ENCODE data around the gene ID1. TPM values are rescaled to one million over a fixed set of nuclear protein-coding genes. Genes with fewer than 3 reads are reported as not detected.
"Not testable (repeated sequence)": the region's sequence is repeated elsewhere in the genome, so short reads cannot be mapped to it uniquely, and the experiment has no call there.

The ID1 gene
- total and polyA plus RNA-seq, 2 donors, result 500 to 683 TPM

- DNase-seq (ENCODE audit: extremely low spot score), result no peak
- peak overlapping the region; percentile 79 for H3K27ac ChIP-seq (ENCODE audit: low read depth)
- H3K4me3 ChIP-seq (ENCODE audit: low read depth, low read length), result no peak overlapping the region
- 30% methylated on average over 10 of the region's 10 CpGs for WGBS
- no peaks in the 10 kb centered on the region for H3K36me3 ChIP-seq (ENCODE audit: insufficient read depth)
- peaks cover 1% of the 10 kb centered on the region for H3K4me1 ChIP-seq (ENCODE audit: insufficient read depth)
These were observed 35.7 kb upstream of the ID1 start for GRCh38 chr20:31569163-31570020.

DNA sequence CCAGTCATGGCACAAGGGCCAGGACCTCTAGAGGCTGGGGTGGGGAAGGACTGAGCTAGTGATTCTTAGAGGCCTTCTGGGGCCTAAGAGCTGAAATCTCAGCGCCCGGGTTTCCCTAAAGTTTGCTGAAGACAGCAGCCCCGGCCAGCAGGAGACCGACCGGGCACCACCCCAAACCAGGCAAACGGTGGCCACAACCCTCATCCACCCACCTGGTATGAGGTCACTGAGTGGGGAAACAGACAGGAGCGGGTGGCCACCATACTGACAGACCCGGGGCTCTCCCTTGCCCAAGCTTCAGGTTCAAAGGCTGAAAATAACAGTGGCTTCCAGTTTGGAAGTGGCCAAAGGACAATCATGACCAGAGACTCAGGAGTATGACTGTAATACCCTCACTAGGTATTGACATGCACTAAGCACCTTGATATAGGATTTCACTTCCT lies 35.0 kb upstream of the ID1 start:
- no peak overlapping the region for H3K4me3 ChIP-seq (ENCODE audit: low read depth, low read length)
- peak overlapping the region; percentile 79 for H3K27ac ChIP-seq (ENCODE audit: low read depth)
- no peak for DNase-seq (ENCODE audit: extremely low spot score)
- H3K4me1 ChIP-seq (ENCODE audit: insufficient read depth), result peaks cover 1% of the 10 kb centered on the region
- 74% methylated on average over 8 of the region's 8 CpGs for WGBS
- H3K36me3 ChIP-seq (ENCODE audit: insufficient read depth), result no peaks in the 10 kb centered on the region

GRCh38 chr20:31570735-31571617 lies 34.1 kb upstream of the ID1 start:
- Histone ChIP-seq H3K27ac (ENCODE audit: low read depth) (peak overlapping the region; percentile 75), H3K4me3 (ENCODE audit: low read depth, low read length) (no peak overlapping the region), H3K36me3 (ENCODE audit: insufficient read depth) (no peaks in the 10 kb centered on the region), H3K4me1 (ENCODE audit: insufficient read depth) (peaks cover 1% of the 10 kb centered on the region)
- DNase-seq (ENCODE audit: extremely low spot score), result no peak
- 80% methylated on average over 25 of the region's 25 CpGs for WGBS

- H3K4me3 ChIP-seq (ENCODE audit: low read depth, low read length), result no peak overlapping the region
- peak overlapping the region; percentile 89 for H3K27ac ChIP-seq (ENCODE audit: low read depth)
- H3K36me3 ChIP-seq (ENCODE audit: insufficient read depth), result no peaks in the 10 kb centered on the region
- peaks cover 1% of the 10 kb centered on the region for H3K4me1 ChIP-seq (ENCODE audit: insufficient read depth)
- 30% methylated on average over 17 of the region's 17 CpGs for WGBS
- DNase-seq (ENCODE audit: extremely low spot score), result no peak
These were observed 32.9 kb upstream of the ID1 start for GRCh38 chr20:31572042-31572700.

- under 1% methylated on average over 63 of the region's 63 CpGs for WGBS
- DNase-seq (ENCODE audit: extremely low spot score), result peak; percentile 87
These were observed 32.2 kb upstream of the ID1 start for GRCh38 chr20:31572701-31573554.

DNA sequence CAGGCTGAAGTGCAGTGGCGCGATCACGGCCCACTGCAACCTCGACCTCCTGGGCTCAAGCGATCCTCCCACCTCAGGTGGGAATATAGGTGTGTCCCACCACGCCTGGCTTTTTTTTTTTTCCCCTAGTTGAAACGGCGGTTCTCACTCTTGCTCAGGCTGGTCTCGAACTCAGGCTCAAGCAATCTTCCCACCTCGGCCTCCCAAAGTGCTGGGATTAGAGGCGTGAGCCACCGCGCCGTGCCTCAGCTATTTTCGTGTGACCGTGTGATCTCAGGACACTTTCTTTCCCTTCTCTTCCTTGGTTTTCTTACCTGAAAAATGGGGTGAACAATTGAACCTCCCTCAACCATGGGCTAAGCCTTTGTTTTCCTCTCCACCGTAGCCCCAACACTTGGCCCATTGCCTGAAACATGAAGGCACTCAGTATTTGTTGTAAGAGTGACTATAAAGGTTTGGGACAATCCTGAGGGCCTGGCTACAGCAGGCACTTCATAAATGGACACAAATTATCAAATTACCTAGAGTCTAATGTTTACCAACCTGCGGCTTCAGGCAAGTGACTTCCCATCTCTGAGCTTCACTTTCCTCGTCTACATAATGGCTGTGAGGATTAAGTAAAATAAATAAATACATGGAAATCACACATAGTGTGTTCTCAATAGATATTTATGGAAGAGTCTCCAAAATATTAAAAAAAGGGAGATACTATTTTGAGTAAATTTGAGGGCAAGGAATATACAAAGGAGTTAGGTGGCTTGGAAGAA lies 31.4 kb upstream of the ID1 start:
- peak overlapping the region; percentile 76 for H3K27ac ChIP-seq (ENCODE audit: low read depth)
- 40% methylated on average over 19 of the region's 19 CpGs for WGBS
- H3K4me3 ChIP-seq (ENCODE audit: low read depth, low read length), result peak overlapping the region; percentile 38
- H3K36me3 ChIP-seq (ENCODE audit: insufficient read depth), result no peaks in the 10 kb centered on the region
- no peak for DNase-seq (ENCODE audit: extremely low spot score)
- H3K4me1 ChIP-seq (ENCODE audit: insufficient read depth), result peaks cover 1% of the 10 kb centered on the region

More at GRCh38 chr20:31572701-31573554, 32.2 kb upstream of the ID1 start:
- H3K27ac ChIP-seq (ENCODE audit: low read depth), result peak overlapping the region; percentile 89
- peaks cover 1% of the 10 kb centered on the region for H3K4me1 ChIP-seq (ENCODE audit: insufficient read depth)
- no peaks in the 10 kb centered on the region for H3K36me3 ChIP-seq (ENCODE audit: insufficient read depth)
- H3K4me3 ChIP-seq (ENCODE audit: low read depth, low read length), result peak overlapping the region; percentile 38

- not testable (repeated sequence) for H3K27ac ChIP-seq (ENCODE audit: low read depth); H3K36me3 ChIP-seq (ENCODE audit: insufficient read depth); DNase-seq (ENCODE audit: extremely low spot score); H3K4me1 ChIP-seq (ENCODE audit: insufficient read depth); H3K4me3 ChIP-seq (ENCODE audit: low read depth, low read length)
- 97% methylated on average over 10 of the region's 10 CpGs for WGBS
These were observed 30.1 kb upstream of the ID1 start for GRCh38 chr20:31574986-31575385.

DNA sequence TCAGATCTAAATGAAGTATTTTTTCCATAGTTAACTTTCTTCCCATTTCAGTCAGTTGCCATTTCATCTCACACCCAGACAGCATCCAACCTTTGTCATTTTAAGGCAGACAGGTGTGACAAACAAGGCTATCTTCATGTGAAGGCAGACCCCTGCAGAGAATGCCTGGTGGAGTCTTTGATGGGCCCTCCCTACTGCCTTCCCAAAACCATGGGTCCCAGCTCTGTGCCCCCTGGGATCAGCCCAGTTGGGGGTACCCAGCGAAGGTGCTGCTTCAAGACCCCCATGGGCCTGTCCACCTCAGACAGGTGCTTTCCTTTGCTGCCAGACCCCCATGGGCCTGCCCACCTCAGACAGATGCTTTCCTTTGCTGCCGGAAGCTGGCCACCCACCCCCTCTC lies 28.3 kb upstream of the ID1 start:
- no peak overlapping the region for H3K27ac ChIP-seq (ENCODE audit: low read depth)
- no peak overlapping the region for H3K4me3 ChIP-seq (ENCODE audit: low read depth, low read length)
- 73% methylated on average over 2 of the region's 2 CpGs for WGBS
- no peaks in the 10 kb centered on the region for H3K36me3 ChIP-seq (ENCODE audit: insufficient read depth)
- H3K4me1 ChIP-seq (ENCODE audit: insufficient read depth), result peaks cover 1% of the 10 kb centered on the region
- DNase-seq (ENCODE audit: extremely low spot score), result no peak

DNA sequence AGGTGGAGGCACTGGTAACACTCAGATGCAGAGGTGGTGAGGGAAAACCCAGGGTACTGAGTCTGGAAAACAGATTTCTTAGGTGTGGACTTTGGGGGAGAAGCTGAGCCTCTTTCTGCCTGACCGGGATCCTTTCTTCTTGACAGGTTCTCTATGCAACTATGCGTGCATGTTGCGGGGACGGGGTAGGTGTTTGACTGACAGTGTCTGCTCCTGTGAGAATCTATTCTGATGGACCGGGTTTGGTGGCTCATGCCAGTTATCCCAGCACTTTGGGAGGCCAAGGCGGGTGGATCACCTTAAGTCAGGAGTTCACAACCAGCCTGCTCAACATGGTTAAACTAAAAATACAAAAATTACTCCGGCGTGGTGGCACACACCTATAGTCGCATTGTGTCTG lies 27.9 kb upstream of the ID1 start:
- DNase-seq (ENCODE audit: extremely low spot score), result no peak
- Histone ChIP-seq H3K4me1 (ENCODE audit: insufficient read depth) (peaks cover 1% of the 10 kb centered on the region), H3K27ac (ENCODE audit: low read depth) (no peak overlapping the region), H3K4me3 (ENCODE audit: low read depth, low read length) (no peak overlapping the region), H3K36me3 (ENCODE audit: insufficient read depth) (no peaks in the 10 kb centered on the region)
- WGBS, result 92% methylated on average over 9 of the region's 9 CpGs

DNA sequence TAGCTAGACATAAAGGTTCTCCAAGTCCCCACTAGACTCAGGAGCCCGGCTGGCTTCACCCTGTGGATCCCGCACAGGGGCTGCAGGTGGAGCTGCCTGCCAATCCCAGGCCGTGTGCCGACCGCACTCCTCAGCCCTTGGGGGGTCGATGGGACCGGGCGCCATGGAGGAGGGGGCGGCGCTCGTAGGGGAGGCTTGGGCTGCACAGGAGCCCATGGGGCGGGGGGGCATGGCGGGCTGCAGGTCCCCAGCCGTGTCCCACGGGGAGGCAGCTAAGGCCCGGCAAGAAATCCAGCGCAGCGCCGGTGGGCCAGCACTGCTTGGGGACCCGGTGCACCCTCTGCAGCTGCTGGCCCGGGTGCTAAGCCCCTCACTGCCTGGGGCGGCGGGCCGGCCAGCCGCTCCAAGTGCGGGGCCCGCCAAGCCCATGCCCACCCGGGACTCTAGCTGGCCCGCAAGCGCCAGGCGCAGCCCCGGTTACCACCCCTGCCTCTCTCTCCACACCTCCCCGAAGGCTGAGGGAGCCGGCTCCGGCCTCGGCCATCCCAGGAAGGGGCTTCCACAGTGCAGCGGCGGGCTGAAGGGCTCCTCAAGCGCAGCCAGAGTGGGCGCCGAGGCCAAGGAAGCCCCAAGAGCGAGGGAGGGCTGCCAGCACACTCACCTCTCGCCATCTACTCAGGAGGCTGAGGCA lies 26.5 kb upstream of the ID1 start:
- H3K4me3 ChIP-seq (ENCODE audit: low read depth, low read length), result no peak overlapping the region
- WGBS, result 94% methylated on average over 43 of the region's 43 CpGs
- H3K27ac ChIP-seq (ENCODE audit: low read depth), result no peak overlapping the region
- no peaks in the 10 kb centered on the region for H3K36me3 ChIP-seq (ENCODE audit: insufficient read depth)
- no peak for DNase-seq (ENCODE audit: extremely low spot score)
- H3K4me1 ChIP-seq (ENCODE audit: insufficient read depth), result no peaks in the 10 kb centered on the region

GRCh38 chr20:31579245-31579644 lies 25.8 kb upstream of the ID1 start:
- WGBS, result 94% methylated on average over 6 of the region's 6 CpGs
- Histone ChIP-seq H3K36me3 (ENCODE audit: insufficient read depth) (no peaks in the 10 kb centered on the region), H3K27ac (ENCODE audit: low read depth) (no peak overlapping the region), H3K4me1 (ENCODE audit: insufficient read depth) (no peaks in the 10 kb centered on the region), H3K4me3 (ENCODE audit: low read depth, low read length) (no peak overlapping the region)
- no peak for DNase-seq (ENCODE audit: extremely low spot score)

All from urinary bladder (tissue), 4 donors.